Measurements from ENCODE around the gene BCL2L1.
A peak's percentile ranks its signal among the peaks of the same experiment; 100 is the strongest.

BCL2L1 gene

GRCh38 chr20:31712564-31713311 is 9.9 kb downstream of the BCL2L1 start:
- Mint-ChIP-seq H3K4me3 (peak overlapping the region; percentile 43 to 72 (median 60)), H3K36me3 (ENCODE audit: low read depth) (peaks cover 56% of the 10 kb centered on the region), H3K9me3 (no peaks in the 10 kb centered on the region), H3K27me3 (ENCODE audit: low read depth) (no peaks in the 10 kb centered on the region), H3K4me1 (peaks cover 80% of the 10 kb centered on the region), H3K27ac (peak overlapping the region; percentile 90 to 96 (median 96))
- TF ChIP-seq CTCF (IDR thresholded peaks at IDR 0.05; ENCODE audit: unreplicated experiment in 3 of 3): no peak

- Mint-ChIP-seq H3K4me3 (peak overlapping the region in 1 of 3 experiments; percentile 14), H3K27me3 (ENCODE audit: low read depth) (no peaks in the 10 kb centered on the region)
Observed at GRCh38 chr20:31712112-31712553, 10.5 kb downstream of the BCL2L1 start.

GRCh38 chr20:31711179-31712111 is 11.2 kb downstream of the BCL2L1 start:
- H3K27ac Mint-ChIP-seq: peak overlapping the region; percentile 90 to 96 (median 96)
- H3K27me3 Mint-ChIP-seq (ENCODE audit: low read depth): no peaks in the 10 kb centered on the region
- H3K9me3 Mint-ChIP-seq: no peaks in the 10 kb centered on the region
- no peak for TF ChIP-seq CTCF (IDR thresholded peaks at IDR 0.05; ENCODE audit: unreplicated experiment in 3 of 3)
- peaks cover 59% of the 10 kb centered on the region for H3K36me3 Mint-ChIP-seq (ENCODE audit: low read depth)
- H3K4me3 Mint-ChIP-seq: no peak overlapping the region
- peaks cover 67% of the 10 kb centered on the region for H3K4me1 Mint-ChIP-seq

More at GRCh38 chr20:31712112-31712553, 10.5 kb downstream of the BCL2L1 start:
- H3K27ac Mint-ChIP-seq: peak overlapping the region; percentile 90 to 96 (median 96)
- H3K9me3 Mint-ChIP-seq: no peaks in the 10 kb centered on the region
- H3K4me1 Mint-ChIP-seq: peaks cover 74% of the 10 kb centered on the region
- H3K36me3 Mint-ChIP-seq (ENCODE audit: low read depth): peaks cover 59% of the 10 kb centered on the region
- TF ChIP-seq CTCF (IDR thresholded peaks at IDR 0.05; ENCODE audit: unreplicated experiment in 3 of 3): no peak

GRCh38 chr20:31710423-31711108 is 12.1 kb downstream of the BCL2L1 start:
- peaks cover 59% of the 10 kb centered on the region for H3K36me3 Mint-ChIP-seq (ENCODE audit: low read depth)
- H3K4me3 Mint-ChIP-seq: no peak overlapping the region
- H3K27me3 Mint-ChIP-seq (ENCODE audit: low read depth): no peaks in the 10 kb centered on the region
- H3K9me3 Mint-ChIP-seq: no peaks in the 10 kb centered on the region
- no peak for TF ChIP-seq CTCF (IDR thresholded peaks at IDR 0.05; ENCODE audit: unreplicated experiment in 3 of 3)
- H3K4me1 Mint-ChIP-seq: peaks cover 58% of the 10 kb centered on the region
- peak overlapping the region; percentile 56 to 96 (median 96) for H3K27ac Mint-ChIP-seq

GRCh38 chr20:31709939-31710338 is 12.7 kb downstream of the BCL2L1 start:
- H3K27me3 Mint-ChIP-seq (ENCODE audit: low read depth): no peaks in the 10 kb centered on the region
- H3K4me1 Mint-ChIP-seq: peaks cover 57% of the 10 kb centered on the region
- peaks cover 54% of the 10 kb centered on the region for H3K36me3 Mint-ChIP-seq (ENCODE audit: low read depth)
- H3K9me3 Mint-ChIP-seq: no peaks in the 10 kb centered on the region
- no peak for TF ChIP-seq CTCF (IDR thresholded peaks at IDR 0.05; ENCODE audit: unreplicated experiment in 3 of 3)
- no peak overlapping the region for H3K4me3 Mint-ChIP-seq
- H3K27ac Mint-ChIP-seq: peak overlapping the region in 1 of 3 experiments; percentile 13

Measured in nephron (organoid).